ENCODE results near the gene PXYLP1.
A peak's percentile ranks its signal among the peaks of the same experiment; 100 is the strongest.

Gene PXYLP1

GRCh38 chr3:141275511-141275910 lies 43.9 kb downstream of the PXYLP1 start:
- no peak overlapping the region for H3K4me3 ChIP-seq (ENCODE audit: low read depth, low read length)
- TF ChIP-seq CTCF (IDR thresholded peaks at IDR 0.05; ENCODE audit: low read depth, low read length): no peak
- no peak for TF ChIP-seq POLR2A (IDR thresholded peaks at IDR 0.05; ENCODE audit: extremely low read depth, insufficient read length)
- TF ChIP-seq MYC (IDR thresholded peaks at IDR 0.05; ENCODE audit: low read depth, low read length): no peak
- no peak for TF ChIP-seq MAX (IDR thresholded peaks at IDR 0.05; ENCODE audit: low read depth, low read length)
- DNase-seq (ENCODE audit: low read depth): no peak

- H3K4me3 ChIP-seq (ENCODE audit: low read depth, low read length): no peak overlapping the region
- TF ChIP-seq POLR2A (IDR thresholded peaks at IDR 0.05; ENCODE audit: extremely low read depth, insufficient read length) (no peak), MYC (IDR thresholded peaks at IDR 0.05; ENCODE audit: low read depth, low read length) (no peak), MAX (IDR thresholded peaks at IDR 0.05; ENCODE audit: low read depth, low read length) (no peak), CTCF (IDR thresholded peaks at IDR 0.05; ENCODE audit: low read depth, low read length) (no peak)
- DNase-seq (ENCODE audit: low read depth): peak; percentile 70
Measured at GRCh38 chr3:141275973-141276372, 44.3 kb downstream of the PXYLP1 start.

- no peak for DNase-seq (ENCODE audit: low read depth)
- H3K4me3 ChIP-seq (ENCODE audit: low read depth, low read length): no peak overlapping the region
- TF ChIP-seq CTCF (IDR thresholded peaks at IDR 0.05; ENCODE audit: low read depth, low read length): no peak
- TF ChIP-seq MYC (IDR thresholded peaks at IDR 0.05; ENCODE audit: low read depth, low read length): no peak
- no peak for TF ChIP-seq MAX (IDR thresholded peaks at IDR 0.05; ENCODE audit: low read depth, low read length)
- no peak for TF ChIP-seq POLR2A (IDR thresholded peaks at IDR 0.05; ENCODE audit: extremely low read depth, insufficient read length)
Measured at GRCh38 chr3:141276398-141276797, 44.8 kb downstream of the PXYLP1 start.

- DNase-seq (ENCODE audit: low read depth): no peak
- no peak for TF ChIP-seq POLR2A (IDR thresholded peaks at IDR 0.05; ENCODE audit: extremely low read depth, insufficient read length)
- TF ChIP-seq MAX (IDR thresholded peaks at IDR 0.05; ENCODE audit: low read depth, low read length): no peak
- TF ChIP-seq CTCF (IDR thresholded peaks at IDR 0.05; ENCODE audit: low read depth, low read length): no peak
- TF ChIP-seq MYC (IDR thresholded peaks at IDR 0.05; ENCODE audit: low read depth, low read length): no peak
- no peak overlapping the region for H3K4me3 ChIP-seq (ENCODE audit: low read depth, low read length)
Measured at GRCh38 chr3:141277451-141277850, 45.8 kb downstream of the PXYLP1 start.

- no peak overlapping the region for H3K4me3 ChIP-seq (ENCODE audit: low read depth, low read length)
- peak; percentile 48 for DNase-seq (ENCODE audit: low read depth)
- TF ChIP-seq POLR2A (IDR thresholded peaks at IDR 0.05; ENCODE audit: extremely low read depth, insufficient read length) (no peak), MAX (IDR thresholded peaks at IDR 0.05; ENCODE audit: low read depth, low read length) (no peak)
Measured at GRCh38 chr3:141278196-141279076, 46.8 kb downstream of the PXYLP1 start.

All from NB4 (cell line).